IPS-18a (cell line): ENCODE measurements around the gene GNG14.
"Not testable (repeated sequence)": the region's sequence is repeated elsewhere in the genome, so short reads cannot be mapped to it uniquely, and the experiment has no call there.

Source experiments
- H3K27ac ChIP-seq: one replicate; pipeline ENCODE4 v1.5.1; 2013; ENCODE audit warnings: low read length
- H3K27me3 ChIP-seq: one replicate; pipeline ENCODE4 v1.6.1; 2013; ENCODE audit warnings: mild to moderate bottlenecking, low read length; ENCODE audit not compliant: control insufficient read depth, insufficient read depth
- H3K36me3 ChIP-seq: one replicate; pipeline ENCODE4 v1.6.1; 2013; ENCODE audit warnings: low read depth, low read length; ENCODE audit not compliant: control insufficient read depth
- H3K4me1 ChIP-seq: one replicate; pipeline ENCODE4 v1.6.1; 2013; ENCODE audit warnings: low read depth, low read length; ENCODE audit not compliant: control insufficient read depth
- H3K4me3 ChIP-seq: one replicate; pipeline ENCODE4 v1.5.1; 2013; ENCODE audit warnings: low read length
- H3K9ac ChIP-seq: one replicate; pipeline ENCODE4 v1.6.1; 2013; ENCODE audit warnings: mild to moderate bottlenecking, low read length, moderate library complexity
- H3K9me3 ChIP-seq: one replicate; pipeline ENCODE4 v1.6.1; 2013; ENCODE audit warnings: low read depth, low read length; ENCODE audit not compliant: control insufficient read depth

Gene GNG14

GRCh38 chr19:12687496-12688196, at the start of gene GNG14:
GNG14 (plus strand) TSS chr19:12687998; CDS start chr19:12688049, 51 bp downstream.
- Histone ChIP-seq H3K4me3 (no peak within 1 kb of the TSS), H3K9ac (no peak within 1 kb of the TSS), H3K4me1 (no peaks in the 10 kb centered on the region), H3K27me3 (no peaks in the 10 kb centered on the region), H3K27ac (no peak within 1 kb of the TSS), H3K36me3 (no peaks in the 10 kb centered on the region), H3K9me3 (no peaks in the 10 kb centered on the region)

DNA sequence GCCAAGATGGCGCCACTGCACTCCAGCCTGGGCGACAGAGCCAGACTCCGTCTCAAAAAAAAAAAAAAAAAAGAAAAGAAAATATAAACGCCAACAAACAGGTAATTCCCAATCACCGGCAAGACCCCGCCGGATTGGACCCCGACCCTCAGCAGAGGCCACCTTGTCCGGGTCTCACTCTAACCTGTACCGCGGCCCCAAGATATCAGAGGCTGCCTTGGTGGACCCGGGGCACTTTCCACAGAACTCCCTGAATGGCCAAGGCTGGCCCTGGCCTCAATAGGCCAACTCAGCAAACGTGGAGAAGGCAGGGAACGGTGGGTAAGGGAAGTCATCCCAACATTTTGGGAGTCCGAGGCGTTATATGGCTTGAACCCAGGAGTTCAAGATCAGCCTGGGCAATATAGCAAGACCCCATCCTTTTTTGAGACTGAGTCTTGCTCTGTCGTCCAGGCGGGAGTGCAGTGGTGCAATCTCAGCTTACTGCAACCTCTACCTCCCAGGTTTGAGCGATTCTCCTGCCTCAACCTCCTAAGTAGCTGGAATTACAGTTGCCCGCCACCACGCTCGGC, 49.1 kb upstream of the GNG14 start:
- Histone ChIP-seq H3K4me1 (no peaks in the 10 kb centered on the region), H3K9ac (no peak overlapping the region), H3K4me3 (no peak overlapping the region), H3K27me3 (no peaks in the 10 kb centered on the region), H3K36me3 (no peaks in the 10 kb centered on the region), H3K9me3 (no peaks in the 10 kb centered on the region), H3K27ac (no peak overlapping the region)

GRCh38 chr19:12639901-12640613, 47.7 kb upstream of the GNG14 start:
- Histone ChIP-seq H3K4me1 (no peaks in the 10 kb centered on the region), H3K36me3 (no peaks in the 10 kb centered on the region), H3K4me3 (peak overlapping the region; percentile 52), H3K27ac (no peak overlapping the region), H3K9ac (no peak overlapping the region), H3K9me3 (no peaks in the 10 kb centered on the region), H3K27me3 (no peaks in the 10 kb centered on the region)

DNA sequence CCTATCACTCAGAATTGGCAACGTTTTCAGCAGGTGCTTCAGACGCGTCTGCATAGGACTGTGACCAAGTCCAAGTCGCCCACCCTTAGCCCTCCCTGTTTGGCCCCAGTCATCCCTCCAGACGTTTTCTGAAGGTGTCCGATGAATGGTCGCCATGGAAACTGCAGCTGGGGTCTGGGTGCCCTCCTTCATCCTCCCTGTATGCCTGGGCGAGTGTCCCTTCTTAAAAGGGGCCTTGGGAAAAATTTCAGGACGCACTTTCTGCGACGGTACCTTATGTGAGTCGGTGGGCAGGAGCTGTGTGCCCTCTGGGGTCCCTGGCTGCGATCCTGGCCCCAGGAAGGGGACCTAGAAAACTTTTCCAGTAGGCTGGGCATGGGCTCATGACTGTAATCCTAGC, 46.3 kb upstream of the GNG14 start:
- H3K36me3 ChIP-seq: no peaks in the 10 kb centered on the region
- no peaks in the 10 kb centered on the region for H3K9me3 ChIP-seq
- H3K9ac ChIP-seq: no peak overlapping the region
- no peaks in the 10 kb centered on the region for H3K27me3 ChIP-seq
- H3K4me3 ChIP-seq: no peak overlapping the region
- no peaks in the 10 kb centered on the region for H3K4me1 ChIP-seq
- no peak overlapping the region for H3K27ac ChIP-seq

DNA sequence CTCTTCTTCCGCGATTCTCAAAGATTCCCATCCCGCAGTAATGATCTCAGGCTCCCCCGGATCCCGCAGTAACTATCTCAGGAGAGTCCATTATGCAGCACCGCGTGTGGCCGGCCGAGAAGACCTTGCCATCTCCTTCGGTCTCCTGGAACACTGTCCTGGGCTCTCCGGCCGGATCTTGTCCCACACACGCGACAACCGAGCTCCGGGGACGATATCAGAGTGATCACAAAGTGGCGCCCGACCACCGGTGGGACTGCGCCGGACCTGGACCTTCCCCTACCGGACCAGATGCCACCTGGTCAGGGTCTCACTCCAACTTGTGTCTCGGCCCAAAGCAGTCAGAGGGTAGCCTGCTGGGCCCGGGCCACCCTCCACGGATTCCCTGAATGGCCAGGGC, 45.3 kb upstream of the GNG14 start:
- no peak overlapping the region for H3K4me3 ChIP-seq
- no peak overlapping the region for H3K9ac ChIP-seq
- H3K36me3 ChIP-seq: no peaks in the 10 kb centered on the region
- no peaks in the 10 kb centered on the region for H3K4me1 ChIP-seq
- H3K9me3 ChIP-seq: no peaks in the 10 kb centered on the region
- no peak overlapping the region for H3K27ac ChIP-seq
- no peaks in the 10 kb centered on the region for H3K27me3 ChIP-seq

- not testable (repeated sequence) for H3K36me3 ChIP-seq, H3K4me3 ChIP-seq, H3K9ac ChIP-seq, H3K27me3 ChIP-seq, H3K4me1 ChIP-seq, H3K27ac ChIP-seq, H3K9me3 ChIP-seq
These were observed 44.1 kb upstream of the GNG14 start for GRCh38 chr19:12643716-12644115.

GRCh38 chr19:12646551-12646950, 41.2 kb upstream of the GNG14 start:
- Histone ChIP-seq H3K36me3 (no peaks in the 10 kb centered on the region), H3K9ac (no peak overlapping the region), H3K4me3 (no peak overlapping the region), H3K27ac (no peak overlapping the region), H3K27me3 (no peaks in the 10 kb centered on the region), H3K4me1 (no peaks in the 10 kb centered on the region), H3K9me3 (no peaks in the 10 kb centered on the region)

DNA sequence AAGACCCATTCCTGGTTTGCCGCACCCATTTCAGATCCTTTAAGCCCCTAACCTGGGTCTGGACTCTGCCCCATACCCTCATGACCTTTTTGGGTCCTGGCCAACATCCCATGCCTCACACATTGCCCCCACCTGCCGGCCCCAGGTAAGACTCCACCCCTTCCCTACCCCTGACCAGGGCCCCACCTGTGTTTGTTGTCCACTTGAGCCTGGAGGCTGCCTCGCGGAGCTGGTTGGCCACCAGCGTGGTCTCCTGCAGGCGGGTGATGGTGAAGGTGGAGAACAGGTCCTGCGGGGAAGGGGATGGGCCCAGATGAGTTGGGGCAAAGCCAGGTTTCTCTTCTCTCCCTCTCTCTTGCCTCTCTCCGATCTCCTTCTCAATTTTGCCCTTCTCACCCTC, 40.8 kb upstream of the GNG14 start:
- Histone ChIP-seq H3K36me3 (no peaks in the 10 kb centered on the region), H3K27me3 (no peaks in the 10 kb centered on the region), H3K4me3 (no peak overlapping the region), H3K4me1 (no peaks in the 10 kb centered on the region), H3K9me3 (no peaks in the 10 kb centered on the region), H3K9ac (no peak overlapping the region), H3K27ac (no peak overlapping the region)

DNA sequence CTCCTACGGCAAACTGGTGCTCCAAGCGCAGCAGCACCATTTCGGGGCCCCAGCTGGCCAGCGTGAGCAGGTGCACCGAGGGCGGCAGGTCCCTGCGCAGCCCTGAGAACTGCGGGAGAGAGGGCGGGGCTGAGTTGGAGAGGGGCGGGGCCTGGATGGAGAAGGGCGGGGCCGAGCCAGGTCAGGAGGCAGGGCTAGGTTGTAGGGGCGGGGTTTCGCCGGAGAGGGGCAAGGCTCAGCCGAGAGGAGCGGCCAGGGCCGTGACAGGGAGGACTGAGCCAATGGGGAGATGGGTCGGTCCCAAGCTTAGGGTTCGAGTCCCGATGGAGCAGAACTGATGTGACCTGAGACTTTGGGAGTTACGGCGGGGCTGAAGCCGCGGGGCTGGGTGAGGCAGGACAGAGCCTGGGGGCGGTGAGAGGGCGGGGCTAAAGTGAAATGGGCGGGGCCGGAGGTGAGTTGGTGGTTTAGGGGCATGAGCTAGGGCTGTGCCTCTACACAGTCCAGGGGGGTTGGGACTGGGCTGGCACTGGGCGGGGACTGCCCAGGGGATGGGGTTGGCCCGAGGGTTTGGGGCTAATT, 40.2 kb upstream of the GNG14 start:
- no peak overlapping the region for H3K9ac ChIP-seq
- H3K36me3 ChIP-seq: no peaks in the 10 kb centered on the region
- H3K9me3 ChIP-seq: no peaks in the 10 kb centered on the region
- peak overlapping the region; percentile 42 for H3K4me3 ChIP-seq
- H3K27me3 ChIP-seq: no peaks in the 10 kb centered on the region
- no peaks in the 10 kb centered on the region for H3K4me1 ChIP-seq
- no peak overlapping the region for H3K27ac ChIP-seq

- H3K27ac ChIP-seq: no peak overlapping the region
- H3K9ac ChIP-seq: no peak overlapping the region
- H3K4me1 ChIP-seq: no peaks in the 10 kb centered on the region
- H3K27me3 ChIP-seq: no peaks in the 10 kb centered on the region
- no peaks in the 10 kb centered on the region for H3K36me3 ChIP-seq
- H3K4me3 ChIP-seq: peak overlapping the region; percentile 42
- no peaks in the 10 kb centered on the region for H3K9me3 ChIP-seq
These were observed 39.7 kb upstream of the GNG14 start for GRCh38 chr19:12648088-12648487.

DNA sequence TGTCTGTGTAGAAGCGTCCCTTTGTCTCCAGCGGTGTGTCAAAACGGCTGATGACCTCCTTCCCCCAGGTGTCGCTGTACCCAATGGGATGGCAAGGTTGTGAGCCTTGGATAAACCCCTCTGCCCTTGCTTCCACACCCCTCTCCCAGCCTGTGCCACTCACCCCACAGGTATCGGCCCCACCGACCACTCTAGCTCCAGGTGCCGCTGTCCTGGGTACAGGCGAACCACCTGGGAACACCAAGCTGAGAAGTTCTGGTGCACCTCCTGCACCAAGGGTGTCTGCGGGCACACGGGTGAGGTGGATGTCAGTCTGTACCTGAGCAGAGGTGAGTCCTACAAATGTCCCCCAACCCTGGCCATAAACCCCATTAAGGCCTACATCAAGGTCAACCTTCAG, 37.9 kb upstream of the GNG14 start:
- no peaks in the 10 kb centered on the region for H3K4me1 ChIP-seq
- no peak overlapping the region for H3K9ac ChIP-seq
- no peaks in the 10 kb centered on the region for H3K27me3 ChIP-seq
- no peak overlapping the region for H3K27ac ChIP-seq
- no peak overlapping the region for H3K4me3 ChIP-seq
- H3K36me3 ChIP-seq: no peaks in the 10 kb centered on the region
- H3K9me3 ChIP-seq: no peaks in the 10 kb centered on the region
